HS-5 (cell line): ENCODE data around the gene PIGN.
A peak's percentile ranks its signal among the peaks of the same experiment; 100 is the strongest.

ENCODE experiments used
- DNase-seq: peaks from one replicate; pipeline ENCODE4 v3.0.0-alpha.2; 2012; ENCODE audit warnings: low read depth

PIGN gene

DNA sequence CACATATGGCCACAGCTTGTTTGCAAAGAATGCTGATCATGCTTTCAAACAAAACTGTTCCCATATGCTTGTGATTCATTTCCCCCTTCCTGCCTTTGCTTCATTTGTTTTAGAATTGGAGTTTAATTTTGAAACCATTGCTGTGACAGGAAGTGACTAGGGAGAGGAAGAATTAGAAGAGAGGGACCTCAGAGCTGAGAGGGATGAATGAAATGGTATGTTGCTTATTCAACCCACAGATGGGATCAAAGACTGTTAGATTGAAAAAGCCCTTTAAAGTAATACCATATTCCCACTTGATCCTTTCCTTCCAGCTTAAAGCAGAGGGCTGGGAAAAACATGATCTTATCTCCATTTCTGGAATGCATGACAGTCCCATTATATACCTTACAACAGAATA, 187.9 kb downstream of the PIGN start:
- DNase-seq: peak; percentile 84

DNA sequence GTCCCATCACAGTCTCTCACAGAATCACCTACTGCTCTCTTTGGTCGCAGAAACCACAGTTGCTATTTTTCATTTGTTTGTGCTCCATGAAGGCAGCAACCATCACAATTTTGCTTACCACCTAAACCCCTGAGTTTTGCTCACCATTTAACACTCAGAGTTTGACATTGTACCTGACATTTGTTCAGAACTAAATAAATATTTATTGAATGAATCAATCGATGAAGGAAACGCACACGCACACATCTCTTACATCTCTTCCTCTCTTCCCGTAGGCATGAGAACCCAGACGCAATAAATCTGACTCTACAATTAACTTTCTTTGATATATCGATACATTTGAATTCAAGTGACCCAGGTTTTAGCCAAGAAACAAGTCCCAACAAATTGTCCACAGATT, 188.5 kb downstream of the PIGN start:
- DNase-seq: no peak

DNA sequence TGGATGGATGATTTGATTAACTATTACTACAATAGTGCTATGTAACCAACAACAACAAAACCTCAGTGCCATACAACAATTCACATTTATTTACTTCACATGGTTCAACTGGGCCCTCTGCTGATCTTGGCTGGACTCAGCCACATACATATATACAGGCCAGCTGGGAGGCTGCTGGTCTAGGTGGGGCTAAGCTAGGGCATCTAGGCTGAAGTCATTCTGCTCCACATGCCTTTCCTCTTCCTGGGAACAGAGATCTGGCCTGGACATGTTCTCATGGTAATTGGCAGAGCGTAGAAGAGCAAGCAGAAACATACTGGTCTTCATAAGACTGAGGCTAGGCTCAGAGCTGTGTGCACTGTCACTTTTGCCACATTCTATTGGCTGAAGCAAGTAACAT, 191.2 kb downstream of the PIGN start:
- DNase-seq: no peak

DNA sequence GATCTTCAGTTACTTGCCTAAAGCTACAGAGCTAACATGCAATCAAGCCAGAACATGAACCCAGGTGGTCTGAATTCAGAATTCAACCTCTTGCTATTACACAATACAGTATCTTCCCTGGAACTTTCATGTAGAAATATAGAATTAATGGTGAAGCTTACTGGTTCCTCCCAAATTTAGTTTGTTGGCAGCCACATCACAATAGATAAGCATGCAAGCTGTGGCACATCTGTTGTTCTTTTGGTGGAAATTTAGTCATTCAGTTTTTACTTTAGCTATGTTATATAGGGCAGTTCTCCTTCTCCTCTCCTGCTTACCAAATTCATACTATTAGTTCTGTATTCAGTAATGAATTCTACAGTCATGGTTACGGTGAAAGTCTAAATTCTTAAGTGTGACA, 193.0 kb downstream of the PIGN start:
- DNase-seq: no peak

DNA sequence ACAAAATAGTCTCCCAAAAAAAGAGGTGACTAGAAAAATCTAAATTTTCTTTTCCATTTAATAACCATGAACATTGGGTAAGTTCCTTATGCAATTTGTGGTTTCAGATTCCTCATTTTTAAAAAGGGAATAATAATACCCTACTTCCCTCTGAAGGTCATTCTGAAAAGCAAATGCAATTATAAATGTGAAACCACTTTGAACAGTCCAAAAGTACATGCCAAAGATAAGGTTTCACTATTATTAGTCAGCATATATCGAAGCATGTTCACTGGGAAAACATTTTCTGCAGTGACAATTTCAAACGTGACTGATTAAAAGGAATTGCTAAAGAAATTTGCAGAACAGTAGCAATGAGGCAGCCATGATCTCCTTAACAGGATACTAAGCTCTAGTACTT, 193.9 kb downstream of the PIGN start:
- DNase-seq: no peak

DNA sequence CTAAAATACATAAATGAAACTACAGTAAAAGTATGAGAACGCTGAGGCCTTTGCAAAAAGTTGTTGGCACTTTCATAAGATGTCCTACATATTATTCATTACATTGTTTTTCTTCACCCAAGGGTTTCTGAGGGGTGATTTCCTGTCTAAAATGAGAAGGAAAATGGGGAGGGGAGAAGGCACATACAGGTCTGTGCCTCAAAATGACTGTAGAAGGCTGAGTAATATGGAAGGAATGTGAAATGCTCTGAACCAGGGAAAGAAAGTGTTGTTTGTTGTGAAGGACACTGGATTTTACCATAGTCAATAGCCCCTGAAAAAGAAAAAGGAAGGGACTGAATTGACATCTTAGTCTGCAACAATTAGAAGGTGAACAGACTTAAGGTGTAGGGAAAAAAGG, 194.6 kb downstream of the PIGN start:
- DNase-seq: peak; percentile 74

DNA sequence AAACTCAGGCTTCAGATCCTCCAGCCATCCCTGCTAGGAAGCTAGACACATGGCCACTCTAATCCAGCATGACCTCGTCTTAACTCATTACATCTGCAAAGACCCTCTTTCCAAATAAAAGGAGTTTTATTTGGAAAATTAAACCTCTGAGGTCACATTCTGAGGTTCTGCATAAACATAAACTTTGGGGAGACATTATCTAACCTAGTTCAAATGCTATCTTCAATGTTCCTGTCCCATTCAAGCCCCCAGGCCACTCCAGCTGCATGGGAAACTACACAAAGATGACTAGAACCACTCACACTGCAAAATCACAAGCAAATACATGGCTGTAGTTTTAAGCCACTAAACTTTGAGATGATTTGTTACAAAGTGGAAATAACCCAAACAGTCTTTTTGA, 195.0 kb downstream of the PIGN start:
- DNase-seq: no peak

DNA sequence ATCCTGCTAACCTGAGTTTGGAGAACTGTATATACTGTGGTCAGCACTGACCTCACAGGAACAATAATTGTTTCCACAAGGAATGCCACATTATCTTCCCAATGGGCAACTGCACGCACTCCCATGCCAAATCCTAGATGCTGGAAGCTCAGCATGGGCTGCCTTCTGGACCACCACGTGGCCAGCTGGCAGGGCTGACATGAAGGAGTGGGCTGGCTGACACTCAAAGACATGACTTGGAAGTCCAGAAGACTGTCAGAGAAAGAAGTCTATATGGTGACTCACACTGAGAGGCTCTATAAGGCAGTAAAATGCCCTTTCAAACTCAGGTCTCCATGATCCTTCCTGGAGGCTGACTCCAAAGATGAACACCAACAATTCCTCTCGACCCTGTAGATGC, 195.7 kb downstream of the PIGN start:
- DNase-seq: no peak
